GM23248 (cell line): Measurements from ENCODE around the gene STARD4. TPM values are rescaled to one million over a fixed set of nuclear protein-coding genes. Genes with fewer than 3 reads are reported as not detected.

Source experiments
- DNase-seq: peaks from one replicate; pipeline ENCODE4 v3.0.0-alpha.2; 2015
- H2AFZ ChIP-seq: fragments of 200-600 bp; sonication (generic); 2 replicates; pipeline ENCODE4 v1.6.1; 2016; ENCODE audit warnings: antibody characterized with exemption
- H3F3A ChIP-seq: fragments of 200-600 bp; sonication (generic); 2 replicates; pipeline ENCODE4 v1.6.1; 2016; ENCODE audit warnings: mild to moderate bottlenecking, antibody characterized with exemption, mixed run types; ENCODE audit not compliant: insufficient read depth
- H3K27ac ChIP-seq: fragments of 200-600 bp; sonication (generic); 2 replicates; pipeline ENCODE4 v1.5.1; 2016; ENCODE audit warnings: mild to moderate bottlenecking
- H3K27me3 ChIP-seq: fragments of 200-600 bp; sonication (generic); replicated peaks from 2 replicates; pipeline ENCODE4 v1.6.1; 2016; ENCODE audit warnings: mild to moderate bottlenecking; ENCODE audit not compliant: insufficient read depth
- H3K36me3 ChIP-seq: fragments of 200-600 bp; sonication (generic); 2 replicates; pipeline ENCODE4 v1.6.1; 2016; ENCODE audit warnings: low read depth, mild to moderate bottlenecking
- H3K4me1 ChIP-seq: fragments of 200-600 bp; sonication (generic); 2 replicates; pipeline ENCODE4 v1.6.1; 2016; ENCODE audit warnings: mild to moderate bottlenecking; ENCODE audit not compliant: insufficient read depth
- H3K4me2 ChIP-seq: fragments of 200-600 bp; sonication (generic); one replicate; pipeline ENCODE4 v1.6.1; 2016; ENCODE audit warnings: mild to moderate bottlenecking; ENCODE audit not compliant: unreplicated experiment
- H3K4me3 ChIP-seq: fragments of 200-600 bp; sonication (generic); 2 replicates; pipeline ENCODE4 v1.5.1; 2016; ENCODE audit warnings: mild to moderate bottlenecking
- H3K79me2 ChIP-seq: fragments of 200-600 bp; sonication (generic); 2 replicates; pipeline ENCODE4 v1.6.1; 2016; ENCODE audit warnings: mild to moderate bottlenecking; ENCODE audit not compliant: insufficient read depth
- H3K9ac ChIP-seq: fragments of 200-600 bp; sonication (generic); 2 replicates; pipeline ENCODE4 v1.6.1; 2016; ENCODE audit warnings: mild to moderate bottlenecking
- H3K9me2 ChIP-seq: fragments of 200-600 bp; sonication (generic); 2 replicates; pipeline ENCODE4 v1.6.1; 2016; ENCODE audit warnings: mixed run types, mild to moderate bottlenecking, moderate library complexity; ENCODE audit not compliant: insufficient read depth
- H3K9me3 ChIP-seq: fragments of 200-600 bp; sonication (generic); one replicate; pipeline ENCODE4 v1.6.1; 2017; ENCODE audit warnings: low read depth
- H4K20me1 ChIP-seq: fragments of 200-600 bp; sonication (generic); 2 replicates; pipeline ENCODE4 v1.6.0; 2016; ENCODE audit not compliant: insufficient read depth
- EZH2 ChIP-seq: fragments of 200-600 bp; sonication (generic); IDR thresholded peaks from 2 replicates; pipeline ENCODE4 v1.6.1; 2018; ENCODE audit warnings: antibody characterized with exemption, mild to moderate bottlenecking; ENCODE audit not compliant: insufficient read depth, poor library complexity, severe bottlenecking
- EZH2phosphoT487 ChIP-seq: fragments of 200-600 bp; sonication (generic); IDR thresholded peaks from 2 replicates; pipeline ENCODE4 v1.6.1; 2018; ENCODE audit warnings: antibody characterized with exemption, moderate library complexity, mild to moderate bottlenecking, low read depth; ENCODE audit not compliant: insufficient read depth
- WGBS, 2 experiments: methylation state at CpG; one replicate each; pipeline ENCODE4 v1.1.6; 2015 to 2017; ENCODE audit warnings: low lambda C conversion rate in 2 of 2, low coverage in 1 of 2; ENCODE audit errors: missing lambda C conversion rate in 2 of 2; 5-methylcytosine and 5-hydroxymethylcytosine counted together
- in situ Hi-C: fragments of 300-500 bp; cut with MboI; formaldehyde crosslinking; loops from 2 replicates; pipeline ENCODE4 v1.15.0; 2020
- polyA plus RNA-seq: library from polyadenylated mRNA; unstranded; fragments of >200 nt; fragmentation: Nextera tagmentation; extraction: Ambion mirVana; gene quantifications from 2 replicates; pipeline ENCODE4 v1.2.1, GENCODE V29; 2016
- total RNA-seq: library from RNA; depleted of rRNA; stranded (reverse); fragments of >200 nt; shearing (Covaris generic); gene quantifications from 2 replicates; pipeline ENCODE4 v1.2.3, GENCODE V29; 2014

STARD4 gene
- total and polyA plus RNA-seq, 2 experiments from 2014 or later = 21.1 to 45.3 TPM

DNA sequence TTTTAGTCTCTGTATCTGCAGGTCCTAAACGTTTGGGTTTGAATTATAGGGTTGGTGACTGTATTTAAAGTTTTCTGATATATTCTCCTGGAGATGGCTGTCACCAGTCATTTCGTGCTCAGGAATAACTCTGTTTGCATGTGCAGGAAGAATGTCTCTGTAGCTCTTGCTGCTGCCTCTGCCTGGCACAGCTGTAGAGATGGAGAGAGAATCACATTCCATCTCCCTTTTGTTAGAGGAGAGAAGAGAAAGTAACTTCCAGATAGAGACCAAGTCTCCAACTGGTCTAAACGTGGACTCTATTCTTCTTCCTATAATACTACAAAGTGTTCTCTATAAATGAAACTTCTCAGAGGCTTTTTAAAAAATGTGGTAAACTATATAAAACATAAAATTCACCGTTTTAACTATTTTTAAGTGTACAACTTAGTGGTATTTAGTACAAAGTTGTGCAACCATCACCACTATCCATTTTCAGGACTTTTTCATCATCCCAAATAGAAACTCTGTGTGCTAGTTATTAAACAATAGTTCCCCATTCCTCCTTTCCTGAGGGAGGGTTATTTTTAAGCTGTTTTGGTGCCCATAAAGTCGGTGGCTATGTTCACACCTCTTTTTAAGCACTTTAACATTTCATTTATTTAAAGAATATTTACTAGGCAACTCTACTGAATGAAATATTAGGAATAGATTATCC lies 20.7 kb upstream of the STARD4 start:
- no peaks in the 10 kb centered on the region for H3K79me2 ChIP-seq
- peaks cover 16% of the 10 kb centered on the region for H3F3A ChIP-seq
- peaks cover 28% of the 10 kb centered on the region for H3K4me1 ChIP-seq
- no peaks in the 10 kb centered on the region for H3K9me3 ChIP-seq
- H3K4me2 ChIP-seq = no peak overlapping the region
- H2AFZ ChIP-seq = peak overlapping the region; percentile 61
- no peaks in the 10 kb centered on the region for H4K20me1 ChIP-seq
- DNase-seq = peak; percentile 24
- H3K9me2 ChIP-seq = no peaks in the 10 kb centered on the region
- in situ Hi-C loops = no loop called here
- no peaks in the 10 kb centered on the region for H3K36me3 ChIP-seq
- no peak overlapping the region for H3K9ac ChIP-seq
- 25 to 27% methylated on average over 5 of the region's 5 CpGs for WGBS, 2 experiments
- TF ChIP-seq EZH2phosphoT487 = no peak
- TF ChIP-seq EZH2 = no peak
- H3K4me3 ChIP-seq = 0 out of 2 replicates have a peak overlapping the region, but pooled peaks have one; percentile 7
- no peaks in the 10 kb centered on the region for H3K27me3 ChIP-seq
- no peak overlapping the region for H3K27ac ChIP-seq

DNA sequence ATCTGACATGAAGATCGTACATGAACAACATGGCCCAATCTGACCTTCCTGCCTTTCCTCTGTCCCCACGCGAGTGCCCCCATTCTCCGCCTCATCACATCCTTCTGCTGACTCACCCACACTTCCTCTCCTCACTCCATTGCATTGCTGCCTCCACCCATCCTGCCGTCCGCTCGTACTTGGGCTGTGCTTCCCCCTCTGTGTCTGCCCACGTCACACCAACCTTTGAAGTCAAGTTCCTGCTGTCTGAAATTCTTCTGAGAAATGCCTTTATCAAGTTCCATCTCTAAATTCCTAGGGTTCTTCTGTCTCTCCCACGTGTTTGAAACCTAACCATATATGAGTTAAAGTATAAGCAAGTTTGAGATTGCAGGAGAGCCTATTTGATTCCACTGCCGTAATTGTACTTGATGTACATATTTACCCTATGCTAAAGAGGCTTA lies 18.0 kb upstream of the STARD4 start:
- H3K9ac ChIP-seq = no peak overlapping the region
- peak overlapping the region; percentile 42 for H3K27ac ChIP-seq
- H3K9me2 ChIP-seq = no peaks in the 10 kb centered on the region
- WGBS, 2 experiments = 53 to 54% methylated on average over 10 of the region's 10 CpGs
- peaks cover 21% of the 10 kb centered on the region for H3K4me1 ChIP-seq
- H2AFZ ChIP-seq = peak overlapping the region; percentile 81
- in situ Hi-C loops = no loop called here
- no peaks in the 10 kb centered on the region for H3K36me3 ChIP-seq
- H3K4me3 ChIP-seq = no peak overlapping the region
- peak; percentile 54 for DNase-seq
- peak overlapping the region; percentile 1 for H3K4me2 ChIP-seq
- H3K27me3 ChIP-seq = no peaks in the 10 kb centered on the region
- H3K79me2 ChIP-seq = no peaks in the 10 kb centered on the region
- H3F3A ChIP-seq = peaks cover 16% of the 10 kb centered on the region
- no peak for TF ChIP-seq EZH2phosphoT487
- no peak for TF ChIP-seq EZH2
- H4K20me1 ChIP-seq = no peaks in the 10 kb centered on the region
- no peaks in the 10 kb centered on the region for H3K9me3 ChIP-seq

DNA sequence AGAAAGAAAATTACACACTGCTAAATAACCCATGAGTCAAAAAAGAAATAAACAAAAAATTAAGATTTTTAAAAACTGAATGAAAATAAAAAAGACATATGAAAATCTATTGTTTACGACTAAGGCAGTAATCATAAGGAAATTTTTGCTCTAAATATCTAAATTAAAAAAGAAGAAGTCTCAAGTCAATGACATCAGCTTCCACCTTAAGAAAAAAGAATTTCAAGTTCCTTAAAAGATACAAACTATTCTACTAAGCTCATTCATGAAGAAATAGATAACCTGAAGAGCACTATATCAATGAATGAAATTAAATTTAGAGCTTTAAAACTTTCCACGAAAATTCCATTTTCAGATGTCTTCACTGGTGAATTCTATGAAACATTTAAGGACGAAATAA lies 15.7 kb upstream of the STARD4 start:
- WGBS, 2 experiments = 90% methylated on average over 3 of the region's 3 CpGs
- Histone ChIP-seq H3K9me2 (no peaks in the 10 kb centered on the region), H3K4me1 (peaks cover 14% of the 10 kb centered on the region), H3K27me3 (no peaks in the 10 kb centered on the region), H2AFZ (no peak overlapping the region), H3K4me2 (no peak overlapping the region), H3K9me3 (no peaks in the 10 kb centered on the region), H3F3A (peaks cover 12% of the 10 kb centered on the region), H3K4me3 (no peak overlapping the region), H4K20me1 (no peaks in the 10 kb centered on the region), H3K79me2 (no peaks in the 10 kb centered on the region), H3K36me3 (no peaks in the 10 kb centered on the region), H3K27ac (no peak overlapping the region), H3K9ac (no peak overlapping the region)
- in situ Hi-C loops = no loop called here
- DNase-seq = no peak
- no peak for TF ChIP-seq EZH2phosphoT487
- no peak for TF ChIP-seq EZH2

DNA sequence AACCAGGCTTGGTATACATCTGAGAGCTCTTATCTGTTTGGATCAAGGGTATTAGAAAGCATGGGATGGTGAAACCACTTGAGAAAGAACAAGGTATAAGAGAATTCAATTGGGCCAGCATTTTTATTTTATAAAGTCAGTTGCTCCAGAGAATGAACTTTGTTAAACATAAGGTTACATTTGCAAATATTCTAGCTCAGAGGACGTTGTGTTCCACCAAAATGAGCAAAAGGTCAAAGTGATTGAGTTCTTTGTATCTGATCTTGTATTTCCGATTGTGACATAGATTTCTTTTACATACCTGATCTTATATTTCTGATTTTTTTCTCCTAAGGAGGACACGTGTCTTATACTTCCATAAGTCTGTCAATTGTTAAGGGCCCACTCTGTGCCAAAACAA lies 8.6 kb upstream of the STARD4 start:
- H3K4me2 ChIP-seq = no peak overlapping the region
- WGBS, 2 experiments = 73 to 85% methylated on average over 3 of the region's 3 CpGs
- DNase-seq = no peak
- no peaks in the 10 kb centered on the region for H3K27me3 ChIP-seq
- H2AFZ ChIP-seq = no peak overlapping the region
- TF ChIP-seq EZH2 (no peak), EZH2phosphoT487 (no peak)
- H3K4me1 ChIP-seq = no peaks in the 10 kb centered on the region
- H3F3A ChIP-seq = no peaks in the 10 kb centered on the region; the same call in 1 of the 2 replicates
- no peak overlapping the region for H3K9ac ChIP-seq
- no peaks in the 10 kb centered on the region for H3K9me2 ChIP-seq
- H3K9me3 ChIP-seq = no peaks in the 10 kb centered on the region
- in situ Hi-C loops = no loop called here
- no peaks in the 10 kb centered on the region for H3K36me3 ChIP-seq
- H3K4me3 ChIP-seq = no peak overlapping the region
- H4K20me1 ChIP-seq = no peaks in the 10 kb centered on the region
- no peak overlapping the region for H3K27ac ChIP-seq
- no peaks in the 10 kb centered on the region for H3K79me2 ChIP-seq
